HEK293 (cell line): ENCODE results near the gene ZNF8.

Source experiments
- GLI4 ChIP-seq: fragments of 450-650 bp; formaldehyde crosslinking; IDR thresholded peaks from 2 replicates; pipeline ENCODE4 v1.5.1; 2016; ENCODE audit warnings: missing biosample characterization, missing genetic modification characterization
- HOXC10 ChIP-seq: sonication (generic); formaldehyde crosslinking; IDR thresholded peaks from 2 replicates; pipeline ENCODE4 v1.8.1; 2023; ENCODE audit warnings: mild to moderate bottlenecking, missing genetic modification reagents
- KLF1 ChIP-seq: fragments of 450-650 bp; formaldehyde crosslinking; IDR thresholded peaks from 2 replicates; pipeline ENCODE4 v1.5.1; 2016; ENCODE audit warnings: missing biosample characterization, missing genetic modification characterization
- KLF8 ChIP-seq: fragments of 450-650 bp; formaldehyde crosslinking; IDR thresholded peaks from 2 replicates; pipeline ENCODE4 v1.5.1; 2016; ENCODE audit warnings: missing biosample characterization, missing genetic modification characterization
- OVOL3 ChIP-seq: fragments of 450-650 bp; formaldehyde crosslinking; IDR thresholded peaks from 2 replicates; pipeline ENCODE4 v1.5.1; 2016; ENCODE audit warnings: missing biosample characterization, missing genetic modification characterization
- SALL2 ChIP-seq: fragments of 450-650 bp; formaldehyde crosslinking; IDR thresholded peaks from 2 replicates; pipeline ENCODE4 v1.5.0; 2017; ENCODE audit warnings: missing biosample characterization, mild to moderate bottlenecking, missing genetic modification characterization, borderline replicate concordance
- YY2 ChIP-seq: fragments of 450-650 bp; formaldehyde crosslinking; IDR thresholded peaks from 2 replicates; pipeline ENCODE4 v1.5.1; 2016; ENCODE audit warnings: missing biosample characterization, missing genetic modification characterization
- ZNF121 ChIP-seq: fragments of 450-650 bp; formaldehyde crosslinking; IDR thresholded peaks from 2 replicates; pipeline ENCODE4 v1.5.1; 2016; ENCODE audit warnings: missing biosample characterization, missing genetic modification characterization
- ZNF146 ChIP-seq: fragments of 450-650 bp; formaldehyde crosslinking; IDR thresholded peaks from 2 replicates; pipeline ENCODE4 v1.5.1; 2016; ENCODE audit warnings: missing biosample characterization, missing genetic modification characterization
- ZNF184 ChIP-seq: fragments of 450-650 bp; IDR thresholded peaks from 2 replicates; pipeline ENCODE4 v1.5.1; 2018; ENCODE audit warnings: missing biosample characterization, mild to moderate bottlenecking, missing genetic modification characterization
- ZNF211 ChIP-seq: fragments of 450-650 bp; formaldehyde crosslinking; IDR thresholded peaks from 2 replicates; pipeline ENCODE4 v1.5.1; 2016; ENCODE audit warnings: low read depth, missing biosample characterization, missing genetic modification characterization
- ZNF214 ChIP-seq: fragments of 450-650 bp; formaldehyde crosslinking; IDR thresholded peaks from 2 replicates; pipeline ENCODE4 v1.5.1; 2017; ENCODE audit warnings: missing biosample characterization, mild to moderate bottlenecking, missing genetic modification characterization, borderline replicate concordance
- ZNF248 ChIP-seq: fragments of 450-650 bp; formaldehyde crosslinking; IDR thresholded peaks from 2 replicates; pipeline ENCODE4 v1.5.1; 2017; ENCODE audit warnings: missing biosample characterization, missing genetic modification characterization
- ZNF341 ChIP-seq: fragments of 450-650 bp; formaldehyde crosslinking; IDR thresholded peaks from 2 replicates; pipeline ENCODE4; 2016; ENCODE audit warnings: low read depth, missing biosample characterization, missing genetic modification characterization
- ZNF514 ChIP-seq: fragments of 450-650 bp; formaldehyde crosslinking; IDR thresholded peaks from 2 replicates; pipeline ENCODE4 v1.5.1; 2016; ENCODE audit warnings: missing biosample characterization, missing genetic modification characterization
- ZNF530 ChIP-seq: fragments of 450-650 bp; formaldehyde crosslinking; IDR thresholded peaks from 2 replicates; pipeline ENCODE4 v1.5.1; 2016; ENCODE audit warnings: low read depth, missing biosample characterization, missing genetic modification characterization
- ZNF558 ChIP-seq: fragments of 450-650 bp; formaldehyde crosslinking; IDR thresholded peaks from 2 replicates; pipeline ENCODE4 v1.5.1; 2016; ENCODE audit warnings: missing biosample characterization, missing genetic modification characterization
- ZNF830 ChIP-seq: fragments of 450-650 bp; IDR thresholded peaks from 2 replicates; pipeline ENCODE4 v1.5.0; 2018; ENCODE audit warnings: missing biosample characterization, missing genetic modification characterization, low read depth, mild to moderate bottlenecking, moderate library complexity
- ZSCAN30 ChIP-seq: fragments of 450-650 bp; IDR thresholded peaks from 2 replicates; pipeline ENCODE4 v1.5.1; 2018; ENCODE audit warnings: missing biosample characterization, mild to moderate bottlenecking, missing genetic modification characterization, moderate library complexity
- ZXDB ChIP-seq: fragments of 450-650 bp; formaldehyde crosslinking; IDR thresholded peaks from 2 replicates; pipeline ENCODE4 v1.5.1; 2016; ENCODE audit warnings: missing biosample characterization, missing genetic modification characterization
- TF ChIP-seq, protein P1 (sequence below): fragments of 450-650 bp; formaldehyde crosslinking; IDR thresholded peaks from 2 replicates; pipeline ENCODE4 v1.5.1; 2016; ENCODE audit warnings: missing biosample characterization, missing genetic modification characterization
- TF ChIP-seq, protein P2 (sequence below): sonication (generic); formaldehyde crosslinking; IDR thresholded peaks from 2 replicates; pipeline ENCODE4 v1.8.1; 2022; ENCODE audit warnings: mild to moderate bottlenecking, moderate library complexity, missing genetic modification reagents
- TF ChIP-seq, protein P3 (sequence below): fragments of 450-650 bp; formaldehyde crosslinking; IDR thresholded peaks from 2 replicates; pipeline ENCODE4 v1.5.1; 2016; ENCODE audit warnings: missing biosample characterization, missing genetic modification characterization
- TF ChIP-seq, protein P4 (sequence below): fragments of 450-650 bp; formaldehyde crosslinking; optimal IDR thresholded peaks from 2 replicates; pipeline ENCODE3; 2016; ENCODE audit warnings: missing biosample characterization, mild to moderate bottlenecking, missing genetic modification characterization
- TF ChIP-seq, protein P5 (sequence below): fragments of 450-650 bp; formaldehyde crosslinking; IDR thresholded peaks from 2 replicates; pipeline ENCODE4 v1.5.1; 2017; ENCODE audit warnings: missing biosample characterization, missing genetic modification characterization
- TF ChIP-seq, protein P6 (sequence below): fragments of 450-650 bp; formaldehyde crosslinking; IDR thresholded peaks from 2 replicates; pipeline ENCODE4 v1.5.1; 2016; ENCODE audit warnings: missing biosample characterization, missing genetic modification characterization
- TF ChIP-seq, protein P7 (sequence below): fragments of 450-650 bp; IDR thresholded peaks from 2 replicates; pipeline ENCODE4 v1.5.1; 2018; ENCODE audit warnings: missing biosample characterization, missing genetic modification characterization

ZNF8 gene

DNA sequence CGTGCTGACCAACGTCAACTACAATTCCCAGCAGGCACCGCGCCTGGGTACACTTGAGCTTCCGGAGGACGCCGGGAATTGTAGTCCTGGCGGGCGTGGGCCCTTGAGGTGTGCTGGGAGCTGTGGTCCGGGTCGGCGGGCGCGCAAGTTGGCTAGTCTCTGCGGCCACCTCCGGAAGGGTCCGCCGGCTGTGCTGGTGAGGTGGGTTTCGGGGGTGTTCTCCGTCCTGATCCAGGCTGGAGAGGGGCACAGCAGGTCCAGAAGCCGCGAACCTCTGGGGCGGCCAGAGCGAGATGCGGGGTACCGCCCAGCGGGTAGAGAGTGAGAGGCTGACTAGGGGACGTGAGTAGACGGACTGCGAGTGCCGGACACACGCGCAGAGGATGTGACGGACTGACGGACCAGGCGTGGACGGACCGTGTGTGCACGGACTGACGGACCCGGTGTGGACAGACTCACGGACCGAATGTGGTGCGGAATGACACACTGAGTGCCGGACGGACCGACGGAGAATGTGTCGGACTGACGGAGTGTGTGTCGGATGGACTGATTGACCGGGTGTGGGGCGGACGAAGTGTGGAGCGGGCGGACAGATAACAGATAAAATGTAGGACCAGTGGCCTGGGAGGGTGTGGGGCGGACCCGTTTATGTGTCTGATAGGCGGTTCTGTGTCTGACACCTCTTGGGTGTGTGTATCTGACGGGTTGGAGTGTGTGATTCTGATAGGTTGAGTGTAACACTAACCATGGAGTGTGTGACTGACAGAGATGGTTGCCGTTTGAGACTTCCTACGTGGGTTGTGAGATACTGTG lies 48.4 kb downstream of the ZNF8 start, which contains the start of gene ZSCAN22 (continued):
- TF ChIP-seq, protein P1, sequence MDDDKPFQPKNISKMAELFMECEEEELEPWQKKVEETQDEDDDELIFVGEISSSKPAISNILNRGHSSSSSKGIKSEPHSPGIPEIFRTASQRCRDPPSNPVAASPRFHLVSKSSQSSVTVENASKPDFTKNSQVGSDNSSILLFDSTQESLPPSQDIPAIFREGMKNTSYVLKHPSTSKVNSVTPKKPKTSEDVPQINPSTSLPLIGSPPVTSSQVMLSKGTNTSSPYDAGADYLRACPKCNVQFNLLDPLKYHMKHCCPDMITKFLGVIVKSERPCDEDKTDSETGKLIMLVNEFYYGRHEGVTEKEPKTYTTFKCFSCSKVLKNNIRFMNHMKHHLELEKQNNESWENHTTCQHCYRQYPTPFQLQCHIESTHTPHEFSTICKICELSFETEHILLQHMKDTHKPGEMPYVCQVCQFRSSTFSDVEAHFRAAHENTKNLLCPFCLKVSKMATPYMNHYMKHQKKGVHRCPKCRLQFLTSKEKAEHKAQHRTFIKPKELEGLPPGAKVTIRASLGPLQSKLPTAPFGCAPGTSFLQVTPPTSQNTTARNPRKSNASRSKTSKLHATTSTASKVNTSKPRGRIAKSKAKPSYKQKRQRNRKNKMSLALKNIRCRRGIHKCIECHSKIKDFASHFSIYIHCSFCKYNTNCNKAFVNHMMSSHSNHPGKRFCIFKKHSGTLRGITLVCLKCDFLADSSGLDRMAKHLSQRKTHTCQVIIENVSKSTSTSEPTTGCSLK (tag by site-specific recombination), result no peak
- TF ChIP-seq OVOL3 (tag by site-specific recombination) (peak; percentile 88), ZNF248 (tag by site-specific recombination) (no peak), YY2 (tag by site-specific recombination) (peak; percentile 43; the same call in 1 of the 2 replicates), ZNF341 (tag by site-specific recombination) (peak; percentile 79), SALL2 (tag by site-specific recombination) (no peak), ZNF514 (tag by site-specific recombination) (no peak), GLI4 (peak; percentile 93), ZNF211 (tag by site-specific recombination) (no peak), ZNF214 (tag by site-specific recombination) (no peak), ZXDB (tag by site-specific recombination) (peak; percentile 98), KLF8 (peak; percentile 95), KLF1 (tag by site-specific recombination) (peak; percentile 88), ZNF121 (tag by site-specific recombination) (peak; percentile 67; the same call in 1 of the 2 replicates), ZNF530 (no peak), ZSCAN30 (peak; percentile 96; the same call in 1 of the 2 replicates), ZNF184 (no peak), ZNF558 (no peak), ZNF830 (tag by site-specific recombination) (no peak), ZNF146 (tag by site-specific recombination) (peak; percentile 48; the same call in 1 of the 2 replicates), HOXC10 (CRISPR knock-in tag) (no peak)
- TF ChIP-seq, protein P2, sequence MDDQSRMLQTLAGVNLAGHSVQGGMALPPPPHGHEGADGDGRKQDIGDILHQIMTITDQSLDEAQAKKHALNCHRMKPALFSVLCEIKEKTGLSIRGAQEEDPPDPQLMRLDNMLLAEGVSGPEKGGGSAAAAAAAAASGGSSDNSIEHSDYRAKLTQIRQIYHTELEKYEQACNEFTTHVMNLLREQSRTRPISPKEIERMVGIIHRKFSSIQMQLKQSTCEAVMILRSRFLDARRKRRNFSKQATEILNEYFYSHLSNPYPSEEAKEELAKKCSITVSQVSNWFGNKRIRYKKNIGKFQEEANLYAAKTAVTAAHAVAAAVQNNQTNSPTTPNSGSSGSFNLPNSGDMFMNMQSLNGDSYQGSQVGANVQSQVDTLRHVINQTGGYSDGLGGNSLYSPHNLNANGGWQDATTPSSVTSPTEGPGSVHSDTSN (CRISPR knock-in tag), result peak; percentile 98
- TF ChIP-seq, protein P3, sequence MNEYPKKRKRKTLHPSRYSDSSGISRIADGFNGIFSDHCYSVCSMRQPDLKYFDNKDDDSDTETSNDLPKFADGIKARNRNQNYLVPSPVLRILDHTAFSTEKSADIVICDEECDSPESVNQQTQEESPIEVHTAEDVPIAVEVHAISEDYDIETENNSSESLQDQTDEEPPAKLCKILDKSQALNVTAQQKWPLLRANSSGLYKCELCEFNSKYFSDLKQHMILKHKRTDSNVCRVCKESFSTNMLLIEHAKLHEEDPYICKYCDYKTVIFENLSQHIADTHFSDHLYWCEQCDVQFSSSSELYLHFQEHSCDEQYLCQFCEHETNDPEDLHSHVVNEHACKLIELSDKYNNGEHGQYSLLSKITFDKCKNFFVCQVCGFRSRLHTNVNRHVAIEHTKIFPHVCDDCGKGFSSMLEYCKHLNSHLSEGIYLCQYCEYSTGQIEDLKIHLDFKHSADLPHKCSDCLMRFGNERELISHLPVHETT (tag by site-specific recombination), result no peak
- TF ChIP-seq, protein P4, sequence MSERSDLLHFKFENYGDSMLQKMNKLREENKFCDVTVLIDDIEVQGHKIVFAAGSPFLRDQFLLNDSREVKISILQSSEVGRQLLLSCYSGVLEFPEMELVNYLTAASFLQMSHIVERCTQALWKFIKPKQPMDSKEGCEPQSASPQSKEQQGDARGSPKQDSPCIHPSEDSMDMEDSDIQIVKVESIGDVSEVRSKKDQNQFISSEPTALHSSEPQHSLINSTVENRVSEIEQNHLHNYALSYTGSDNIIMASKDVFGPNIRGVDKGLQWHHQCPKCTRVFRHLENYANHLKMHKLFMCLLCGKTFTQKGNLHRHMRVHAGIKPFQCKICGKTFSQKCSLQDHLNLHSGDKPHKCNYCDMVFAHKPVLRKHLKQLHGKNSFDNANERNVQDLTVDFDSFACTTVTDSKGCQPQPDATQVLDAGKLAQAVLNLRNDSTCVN (tag by site-specific recombination), result peak; percentile 93
- TF ChIP-seq, protein P5, sequence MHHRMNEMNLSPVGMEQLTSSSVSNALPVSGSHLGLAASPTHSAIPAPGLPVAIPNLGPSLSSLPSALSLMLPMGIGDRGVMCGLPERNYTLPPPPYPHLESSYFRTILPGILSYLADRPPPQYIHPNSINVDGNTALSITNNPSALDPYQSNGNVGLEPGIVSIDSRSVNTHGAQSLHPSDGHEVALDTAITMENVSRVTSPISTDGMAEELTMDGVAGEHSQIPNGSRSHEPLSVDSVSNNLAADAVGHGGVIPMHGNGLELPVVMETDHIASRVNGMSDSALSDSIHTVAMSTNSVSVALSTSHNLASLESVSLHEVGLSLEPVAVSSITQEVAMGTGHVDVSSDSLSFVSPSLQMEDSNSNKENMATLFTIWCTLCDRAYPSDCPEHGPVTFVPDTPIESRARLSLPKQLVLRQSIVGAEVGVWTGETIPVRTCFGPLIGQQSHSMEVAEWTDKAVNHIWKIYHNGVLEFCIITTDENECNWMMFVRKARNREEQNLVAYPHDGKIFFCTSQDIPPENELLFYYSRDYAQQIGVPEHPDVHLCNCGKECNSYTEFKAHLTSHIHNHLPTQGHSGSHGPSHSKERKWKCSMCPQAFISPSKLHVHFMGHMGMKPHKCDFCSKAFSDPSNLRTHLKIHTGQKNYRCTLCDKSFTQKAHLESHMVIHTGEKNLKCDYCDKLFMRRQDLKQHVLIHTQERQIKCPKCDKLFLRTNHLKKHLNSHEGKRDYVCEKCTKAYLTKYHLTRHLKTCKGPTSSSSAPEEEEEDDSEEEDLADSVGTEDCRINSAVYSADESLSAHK (tag by site-specific recombination), result peak; percentile 45; the same call in 1 of the 2 replicates
- TF ChIP-seq, protein P6, sequence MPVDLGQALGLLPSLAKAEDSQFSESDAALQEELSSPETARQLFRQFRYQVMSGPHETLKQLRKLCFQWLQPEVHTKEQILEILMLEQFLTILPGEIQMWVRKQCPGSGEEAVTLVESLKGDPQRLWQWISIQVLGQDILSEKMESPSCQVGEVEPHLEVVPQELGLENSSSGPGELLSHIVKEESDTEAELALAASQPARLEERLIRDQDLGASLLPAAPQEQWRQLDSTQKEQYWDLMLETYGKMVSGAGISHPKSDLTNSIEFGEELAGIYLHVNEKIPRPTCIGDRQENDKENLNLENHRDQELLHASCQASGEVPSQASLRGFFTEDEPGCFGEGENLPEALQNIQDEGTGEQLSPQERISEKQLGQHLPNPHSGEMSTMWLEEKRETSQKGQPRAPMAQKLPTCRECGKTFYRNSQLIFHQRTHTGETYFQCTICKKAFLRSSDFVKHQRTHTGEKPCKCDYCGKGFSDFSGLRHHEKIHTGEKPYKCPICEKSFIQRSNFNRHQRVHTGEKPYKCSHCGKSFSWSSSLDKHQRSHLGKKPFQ (tag by site-specific recombination), result peak; percentile 65
- TF ChIP-seq, protein P7, sequence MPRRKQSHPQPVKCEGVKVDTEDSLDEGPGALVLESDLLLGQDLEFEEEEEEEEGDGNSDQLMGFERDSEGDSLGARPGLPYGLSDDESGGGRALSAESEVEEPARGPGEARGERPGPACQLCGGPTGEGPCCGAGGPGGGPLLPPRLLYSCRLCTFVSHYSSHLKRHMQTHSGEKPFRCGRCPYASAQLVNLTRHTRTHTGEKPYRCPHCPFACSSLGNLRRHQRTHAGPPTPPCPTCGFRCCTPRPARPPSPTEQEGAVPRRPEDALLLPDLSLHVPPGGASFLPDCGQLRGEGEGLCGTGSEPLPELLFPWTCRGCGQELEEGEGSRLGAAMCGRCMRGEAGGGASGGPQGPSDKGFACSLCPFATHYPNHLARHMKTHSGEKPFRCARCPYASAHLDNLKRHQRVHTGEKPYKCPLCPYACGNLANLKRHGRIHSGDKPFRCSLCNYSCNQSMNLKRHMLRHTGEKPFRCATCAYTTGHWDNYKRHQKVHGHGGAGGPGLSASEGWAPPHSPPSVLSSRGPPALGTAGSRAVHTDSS (tag by site-specific recombination), result no peak
